Kidney (tissue), 14 donors: Measurements from ENCODE around the gene TPRN. TPM values are rescaled to one million over a fixed set of nuclear protein-coding genes. Genes with fewer than 3 reads are reported as not detected.

Experiments
- DNase-seq, 5 donors: peaks; one replicate each; pipeline ENCODE4 v3.0.0-alpha.2; 2013 to 2020
- FAIRE-seq: peaks from 2 replicates; lab custom pipeline; 2012; peaks lifted over from hg19 to GRCh38; lab: Jason Lieb, UNC
- H3K27ac ChIP-seq, 2 donors: one replicate each; pipeline ENCODE4 v1.7.0; 2013; ENCODE audit warnings: low read depth in 2 of 2, low read length in 2 of 2, inconsistent platforms in 1 of 2
- H3K27me3 ChIP-seq: one replicate; pipeline ENCODE4 v1.7.1; 2013; ENCODE audit warnings: low read length, inconsistent platforms; ENCODE audit not compliant: control insufficient read depth, insufficient read depth
- H3K36me3 ChIP-seq, 3 donors: one replicate each; pipeline versions ENCODE4 v1.7.0 to v1.7.1; 2013; ENCODE audit warnings: low read length in 3 of 3, control low read depth in 1 of 3, inconsistent platforms in 1 of 3; ENCODE audit not compliant: insufficient read depth in 3 of 3, control insufficient read depth in 2 of 3
- H3K4me1 ChIP-seq, 3 donors: one replicate each; pipeline versions ENCODE4 v1.7.0 to v1.7.1; 2013; ENCODE audit warnings: low read length in 3 of 3, inconsistent platforms in 1 of 3, low read depth in 1 of 3; ENCODE audit not compliant: control insufficient read depth in 2 of 3, insufficient read depth in 2 of 3
- H3K4me3 ChIP-seq, 3 donors: one replicate each; pipeline versions ENCODE4 v1.7.0 to v1.8.1; 2013; ENCODE audit warnings: low read length in 3 of 3, control low read depth in 1 of 3, inconsistent platforms in 1 of 3
- H3K9ac ChIP-seq, 3 donors: one replicate each; pipeline versions ENCODE4 v1.7.0 to v1.7.1; 2013; ENCODE audit warnings: low read length in 3 of 3, control low read depth in 1 of 3, inconsistent platforms in 1 of 3
- H3K9me3 ChIP-seq, 3 donors: one replicate each; pipeline versions ENCODE4 v1.7.0 to v1.7.1; 2013; ENCODE audit warnings: low read length in 3 of 3, control low read depth in 1 of 3, inconsistent platforms in 1 of 3; ENCODE audit not compliant: control insufficient read depth in 2 of 3, insufficient read depth in 1 of 3
- CTCF ChIP-seq: IDR thresholded peaks from 3 replicates; pipeline ENCODE4 v1.5.1; 2012; ENCODE audit warnings: mild to moderate bottlenecking, moderate library complexity, borderline replicate concordance; ENCODE audit not compliant: insufficient read depth; ENCODE audit errors: extremely low read depth
- intact Hi-C: fragments of 100-400 bp; cut with DNase I; formaldehyde crosslinking; loops from one replicate; pipeline ENCODE4 v1.11.1; 2022
- polyA plus RNA-seq: library from polyadenylated mRNA; stranded (reverse); fragments of 350-450 nt; fragmentation: Illumina TruSeq; extraction: RNeasy Lipid Tissue Mini Kit (QIAGEN cat#74804); gene quantifications from one replicate; pipeline ENCODE4 v1.2.3, GENCODE V29; 2014; ENCODE audit warnings: low read depth, low replicate concordance; ENCODE audit not compliant: insufficient read depth
- total RNA-seq: library from RNA; stranded (reverse); fragmentation: NEBNext Ultra II Directional; extraction: Animal tissue kit (Norgen Biotek cat#: 25700); gene quantifications from one replicate; pipeline ENCODE4 v1.2.1, GENCODE V29; 2021
- donor health status: control.
- donor health status: control.
- donor health status: control.
- donor health status: control.
- donor health status: control.
- donor health status: DM: yes; HTN: yes; CAD: no.
- donor health status: Normal renal cell carcinoma (clear cell type).

The TPRN gene
- total and polyA plus RNA-seq, 2 donors from 2014 or later: 47.2 to 49.5 TPM

- H3K9me3 ChIP-seq: no peaks in the 10 kb centered on the region
- no peak for TF ChIP-seq CTCF
- no peaks in the 10 kb centered on the region for H3K4me1 ChIP-seq
- H3K27ac ChIP-seq: no peak overlapping the region
- FAIRE-seq (no peak), DNase-seq (no peak)
- H3K27me3 ChIP-seq: peaks cover 5% of the 10 kb centered on the region
- peak overlapping the region in 1 of 3 donors; percentile 11 for H3K4me3 ChIP-seq
- H3K9ac ChIP-seq: no peak overlapping the region
- intact Hi-C loops: no loop called here
- no peaks in the 10 kb centered on the region for H3K36me3 ChIP-seq
These were observed 53.3 kb downstream of the TPRN start for GRCh38 chr9:137147091-137147792.

- Histone ChIP-seq H3K27ac (no peak overlapping the region), H3K27me3 (peaks cover 6% of the 10 kb centered on the region), H3K9me3 (no peaks in the 10 kb centered on the region), H3K36me3 (no peaks in the 10 kb centered on the region), H3K4me1 (no peaks in the 10 kb centered on the region), H3K9ac (no peak overlapping the region), H3K4me3 (no peak overlapping the region)
- no peak for FAIRE-seq
- TF ChIP-seq CTCF: no peak
- DNase-seq: no peak
- intact Hi-C loops: no loop called here
These were observed 54.0 kb downstream of the TPRN start for GRCh38 chr9:137146527-137146918.

- Histone ChIP-seq H3K9me3 (no peaks in the 10 kb centered on the region), H3K27ac (no peak overlapping the region), H3K9ac (no peak overlapping the region), H3K27me3 (peaks cover 6% of the 10 kb centered on the region), H3K4me1 (no peaks in the 10 kb centered on the region), H3K4me3 (no peak overlapping the region), H3K36me3 (no peaks in the 10 kb centered on the region)
- TF ChIP-seq CTCF: no peak
- FAIRE-seq (no peak), DNase-seq (peak in 1 of 5 donors; percentile 72)
- intact Hi-C loops: no loop called here
These were observed 54.6 kb downstream of the TPRN start for GRCh38 chr9:137145731-137146526.
